ENCODE measurements around the gene ACOXL. TPM values are rescaled to one million over a fixed set of nuclear protein-coding genes. Genes with fewer than 3 reads are reported as not detected.

Gene ACOXL
- total and polyA plus RNA-seq, 2 of the 8 experiments (the other 6 are each of a cell fraction or from before 2014, with no cell fraction given) = 11.4 to 20.6 TPM

DNA sequence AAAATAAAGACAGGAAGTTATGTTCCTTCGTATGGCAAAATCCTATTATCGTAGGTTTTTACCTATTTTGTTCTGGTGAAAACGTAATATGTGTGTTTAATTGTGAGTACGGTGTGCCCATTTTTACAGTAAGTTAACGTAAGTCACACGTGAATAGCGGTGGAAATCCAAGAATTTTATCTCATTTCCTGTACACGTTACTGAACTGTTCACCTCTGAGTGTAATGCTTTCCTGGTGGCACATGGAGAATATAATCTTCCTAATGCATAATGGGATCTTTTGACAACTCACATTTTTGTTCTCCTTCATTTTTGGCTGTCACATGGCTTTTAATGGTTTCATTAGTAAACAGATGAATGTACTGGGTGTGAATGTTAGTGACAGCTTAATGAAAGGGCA, 416.6 kb downstream of the ACOXL start:
- peaks cover 2 to 22% of the 10 kb centered on the region in 2 experiments; a peak in 3 of 4 replicates for H3K79me2 ChIP-seq (ENCODE audit: control insufficient read depth in 1 of 2, insufficient read depth in 2 of 2, low read length in 2 of 2)
- POLR2A ChIA-PET (ENCODE audit: partially characterized antibody) = no interaction called here
- CTCF ChIA-PET (ENCODE audit: partially characterized antibody) = interaction anchor here (0.7 to 0.8 kb wide), 2 partner anchors 38 to 79 kb away, joined by 3 to 5 read pairs; no protein-coding TSS in a partner anchor
- TF ChIP-seq CHD1 (IDR thresholded peaks at IDR 0.05; ENCODE audit: low read depth, low read length) (no peak), SP1 (IDR thresholded peaks at IDR 0.05; ENCODE audit: low read depth, low read length) (no peak), TCF12 (IDR thresholded peaks at IDR 0.05; ENCODE audit: low read depth, low read length) (no peak), SUZ12 (IDR thresholded peaks at IDR 0.05; ENCODE audit: low read length) (no peak), SIN3A (conservative IDR thresholded peaks at IDR 0.05 in 1 of 2, IDR thresholded peaks at IDR 0.05 in 1 of 2; ENCODE audit: low read depth in 1 of 2, low read length in 2 of 2) (no peak), GTF2F1 (IDR thresholded peaks at IDR 0.05; ENCODE audit: borderline replicate concordance, low read depth, low read length) (no peak)

More for the DNA sequence above, 416.6 kb downstream of the ACOXL start:
- Histone ChIP-seq H4K8ac (ENCODE audit: extremely low read depth, insufficient read depth, low read length) (no peak overlapping the region), H3K14ac (ENCODE audit: insufficient read length) (no peak overlapping the region), H3K23me2 (ENCODE audit: low read depth, low read length) (no peaks in the 10 kb centered on the region), H2BK12ac (ENCODE audit: low read depth, low read length) (no peak overlapping the region), H3K4me3 (ENCODE audit: extremely low read depth in 1 of 4, insufficient read depth in 2 of 4, low read depth in 3 of 4, low read length in 4 of 4) (no peak overlapping the region), H4K5ac (ENCODE audit: insufficient read length, low read depth, low read length) (no peak overlapping the region), H3K23ac (ENCODE audit: insufficient read length) (no peak overlapping the region), H3K9ac (replicated peaks in 1 of 4; ENCODE audit: extremely low read depth in 1 of 4, low read depth in 3 of 4, low read length in 3 of 4) (no peak overlapping the region), H3K4me2 (ENCODE audit: insufficient read depth in 1 of 2, low read depth in 2 of 2, low read length in 2 of 2) (no peak overlapping the region), H2BK20ac (ENCODE audit: low read length) (no peak overlapping the region), H3K18ac (ENCODE audit: extremely low read depth, low read length) (no peak overlapping the region), H3K36me3 (ENCODE audit: control insufficient read depth in 2 of 4, insufficient read depth in 4 of 4, low read length in 3 of 4) (peaks cover 0 to 37% (median 6%) of the 10 kb centered on the region in 4 experiments; a peak in 5 of 8 replicates), H2AK5ac (ENCODE audit: low read depth, low read length) (no peak overlapping the region), H2BK5ac (ENCODE audit: low read depth, low read length) (no peak overlapping the region), H3K56ac (replicated peaks; ENCODE audit: insufficient read length, low read depth, low read length) (no peak overlapping the region), H3K9me3 (ENCODE audit: insufficient read depth in 2 of 2, low read depth in 1 of 2, low read length in 1 of 2) (no peaks in the 10 kb centered on the region), H2BK120ac (replicated peaks; ENCODE audit: low read depth, low read length) (no peak overlapping the region), H3K4ac (replicated peaks; ENCODE audit: insufficient read length, low read depth, low read length) (no peak overlapping the region), H4K91ac (replicated peaks; ENCODE audit: insufficient read length, low read length) (no peak overlapping the region), H3K79me1 (ENCODE audit: low read depth, low read length) (peaks cover 7% of the 10 kb centered on the region), H2AFZ (ENCODE audit: low read length) (no peak overlapping the region), H3K27me3 (replicated peaks in 1 of 4; ENCODE audit: control insufficient read depth in 3 of 4, extremely low read depth in 1 of 4, insufficient read depth in 3 of 4, low read length in 3 of 4) (no peaks in the 10 kb centered on the region; a peak in 1 of 7 replicates), H2BK15ac (ENCODE audit: low read length) (no peak overlapping the region), H3K4me1 (replicated peaks in 1 of 4; ENCODE audit: control insufficient read depth in 3 of 4, insufficient read depth in 4 of 4, low read length in 3 of 4) (peaks cover 0 to 3% (median 1%) of the 10 kb centered on the region in 4 experiments; a peak in 1 of 7 replicates), H4K20me1 (replicated peaks in 1 of 2; ENCODE audit: control insufficient read depth in 1 of 2, insufficient read depth in 2 of 2, low read length in 2 of 2) (peaks cover 4 to 9% of the 10 kb centered on the region in 2 experiments), H3K27ac (ENCODE audit: low read depth, low read length) (no peak overlapping the region)
- DNase-seq (ENCODE audit: low read depth in 1 of 2, low spot score in 2 of 2) = no peak
- 94% methylated on average over 8 of the region's 8 CpGs; no CpG with 5 or more reads in 1 of the 2 experiments for WGBS, 2 experiments (ENCODE audit: extremely low coverage in 1 of 2, insufficient coverage in 1 of 2, insufficient read length in 1 of 2, insufficient replicate concordance in 2 of 2, low coverage in 1 of 2, low lambda C conversion rate in 2 of 2, missing lambda C conversion rate in 1 of 2)
- FAIRE-seq = no peak
